SKM-1 (cell line): ENCODE results near the gene LRRK1.

ENCODE experiments used
- DNase-seq: peaks from one replicate; lab custom pipeline; 2025; ENCODE audit not compliant: unreplicated experiment; lab: John Stamatoyannopoulos, UW

LRRK1 gene

DNA sequence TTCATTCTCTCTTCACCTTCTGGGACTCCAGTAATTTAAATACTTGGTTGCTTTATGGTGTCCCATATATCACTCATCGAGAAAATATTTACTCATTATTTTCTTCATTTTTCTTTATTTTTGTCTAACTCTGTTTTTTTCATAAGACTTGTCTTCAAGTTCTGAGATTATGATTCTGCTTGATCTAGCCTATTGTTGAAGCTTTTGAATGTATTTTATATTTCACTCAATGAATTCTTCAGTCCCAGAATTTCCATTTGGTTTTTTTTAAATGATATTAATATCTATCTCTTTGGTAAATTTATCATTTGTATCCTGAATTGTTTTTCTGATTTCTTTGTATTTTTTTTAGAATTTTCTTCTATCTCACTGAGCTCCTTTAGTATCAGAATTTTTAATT, 117.0 kb downstream of the LRRK1 start:
- no peak for DNase-seq

DNA sequence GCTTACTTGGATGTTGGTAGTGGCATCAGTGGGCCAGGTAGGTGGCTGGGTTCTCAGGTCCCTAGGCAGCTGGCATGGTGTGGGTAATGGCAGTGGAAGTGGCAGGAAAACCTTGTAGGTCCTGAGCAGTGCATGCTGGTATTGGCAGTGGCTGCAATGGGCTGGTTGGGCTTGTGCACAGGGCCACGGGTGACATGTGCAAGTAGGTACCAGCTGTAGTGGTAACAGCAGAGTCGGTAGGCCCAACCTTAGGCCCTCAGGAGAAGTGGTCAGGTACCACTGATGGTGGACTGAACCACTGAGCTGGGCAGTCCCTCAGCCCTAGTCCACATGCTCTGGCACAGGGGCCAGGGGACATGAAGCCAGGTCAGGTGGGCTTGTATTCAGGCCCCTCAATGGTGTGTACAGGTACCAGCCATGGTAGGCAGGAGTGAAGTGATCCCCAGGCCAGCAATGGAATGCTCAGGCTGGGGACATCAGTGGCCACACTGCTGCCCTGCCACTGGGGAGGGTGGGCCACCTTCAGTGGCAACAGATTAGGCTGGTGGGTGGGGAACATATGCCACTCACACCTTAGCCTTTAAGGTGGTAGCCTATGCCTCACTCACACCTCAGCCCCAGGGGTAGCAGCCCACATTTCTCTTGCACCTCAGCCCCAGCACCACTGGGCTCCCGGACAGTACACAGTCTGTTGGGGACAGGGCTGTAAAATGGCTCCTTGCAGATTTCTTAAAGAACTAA, 118.1 kb downstream of the LRRK1 start:
- DNase-seq = no peak

DNA sequence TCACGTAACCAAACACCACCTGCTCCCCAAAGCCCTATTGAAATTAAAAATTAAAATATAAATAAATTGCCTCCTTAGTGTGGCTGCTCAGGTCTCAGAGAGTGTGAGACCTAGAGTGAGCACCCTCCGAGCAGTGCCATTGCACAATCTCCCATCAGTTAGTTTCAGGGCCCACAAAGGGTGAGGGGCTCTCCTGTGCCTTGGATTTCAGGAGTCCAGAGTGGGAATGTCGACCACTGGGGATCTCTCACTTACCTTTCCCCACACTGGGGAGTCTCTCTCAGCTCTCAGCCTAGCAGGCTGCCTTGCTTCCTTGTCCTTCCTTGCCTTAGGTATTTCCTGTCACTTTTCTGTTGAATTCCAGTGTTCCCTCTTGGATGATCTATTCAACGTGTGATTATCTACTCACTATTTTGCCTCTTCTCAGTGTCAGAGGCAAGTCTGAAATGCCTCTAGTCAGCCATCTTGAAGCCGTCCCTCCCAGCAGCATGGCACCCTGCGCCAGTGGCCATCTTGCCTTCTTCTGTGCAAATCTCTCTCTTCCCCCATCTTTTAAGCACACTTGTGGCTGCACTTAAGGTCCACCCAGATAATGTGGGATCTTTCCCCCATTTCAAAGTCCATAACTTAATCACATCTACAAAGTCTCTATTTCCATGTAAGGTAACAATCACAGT, 119.3 kb downstream of the LRRK1 start:
- no peak for DNase-seq

DNA sequence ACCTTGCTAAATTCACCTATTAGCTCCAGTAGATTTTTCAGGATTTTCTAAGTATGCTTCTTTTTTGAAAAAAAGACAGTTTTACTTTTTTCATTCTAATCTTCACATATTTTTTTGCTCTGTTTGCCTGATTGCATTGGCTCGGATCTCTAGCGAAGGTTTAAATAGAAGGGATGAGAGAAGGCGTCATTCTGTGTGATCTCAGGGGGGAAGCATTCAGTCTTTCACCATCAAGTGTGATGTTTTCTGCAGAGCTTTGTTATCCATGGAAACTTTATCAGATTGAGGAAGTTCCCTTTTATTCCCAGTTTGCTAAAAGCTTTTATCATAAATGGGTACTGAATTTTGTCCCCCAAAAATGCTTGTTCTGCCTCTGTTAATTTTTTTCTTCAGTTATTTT, 120.3 kb downstream of the LRRK1 start:
- DNase-seq = no peak

DNA sequence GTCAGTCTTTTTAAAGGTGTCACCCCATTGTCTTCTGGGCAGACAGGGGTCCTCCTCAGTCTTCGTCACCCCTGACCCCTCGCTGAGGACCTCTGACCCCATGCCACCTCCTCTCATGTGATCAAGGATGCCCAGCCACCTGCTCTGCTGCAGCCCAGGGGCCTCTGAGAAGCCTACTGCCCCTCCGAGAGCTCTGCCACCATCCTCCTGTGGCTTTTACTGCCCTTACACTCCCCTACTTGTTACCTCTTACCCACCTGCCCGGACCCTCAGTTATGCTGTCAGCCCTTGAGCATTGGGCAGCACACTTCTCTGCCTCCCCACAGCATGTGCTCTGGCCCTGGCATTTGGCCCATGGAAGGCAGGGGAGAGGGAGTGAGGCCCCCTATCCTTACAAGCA, 123.2 kb downstream of the LRRK1 start:
- no peak for DNase-seq

DNA sequence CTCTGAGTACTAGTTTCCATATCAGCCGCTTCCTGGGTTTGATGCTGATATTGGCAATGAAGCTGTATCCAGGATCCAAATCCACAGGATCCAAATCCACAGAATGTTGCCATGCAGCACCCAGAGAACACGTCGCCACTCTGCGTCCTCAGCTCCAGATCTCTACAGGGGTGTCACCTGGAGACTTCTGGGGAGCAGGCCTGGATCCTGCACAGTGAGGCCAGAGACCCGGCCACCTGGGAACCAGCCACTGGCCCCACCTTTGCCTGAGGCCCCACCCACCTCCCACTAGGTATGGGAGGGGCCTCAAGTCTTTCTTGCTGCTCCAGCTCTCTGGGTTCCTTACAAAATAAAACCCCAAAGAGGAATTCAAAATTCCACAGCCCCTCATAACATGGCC, 123.9 kb downstream of the LRRK1 start:
- no peak for DNase-seq

DNA sequence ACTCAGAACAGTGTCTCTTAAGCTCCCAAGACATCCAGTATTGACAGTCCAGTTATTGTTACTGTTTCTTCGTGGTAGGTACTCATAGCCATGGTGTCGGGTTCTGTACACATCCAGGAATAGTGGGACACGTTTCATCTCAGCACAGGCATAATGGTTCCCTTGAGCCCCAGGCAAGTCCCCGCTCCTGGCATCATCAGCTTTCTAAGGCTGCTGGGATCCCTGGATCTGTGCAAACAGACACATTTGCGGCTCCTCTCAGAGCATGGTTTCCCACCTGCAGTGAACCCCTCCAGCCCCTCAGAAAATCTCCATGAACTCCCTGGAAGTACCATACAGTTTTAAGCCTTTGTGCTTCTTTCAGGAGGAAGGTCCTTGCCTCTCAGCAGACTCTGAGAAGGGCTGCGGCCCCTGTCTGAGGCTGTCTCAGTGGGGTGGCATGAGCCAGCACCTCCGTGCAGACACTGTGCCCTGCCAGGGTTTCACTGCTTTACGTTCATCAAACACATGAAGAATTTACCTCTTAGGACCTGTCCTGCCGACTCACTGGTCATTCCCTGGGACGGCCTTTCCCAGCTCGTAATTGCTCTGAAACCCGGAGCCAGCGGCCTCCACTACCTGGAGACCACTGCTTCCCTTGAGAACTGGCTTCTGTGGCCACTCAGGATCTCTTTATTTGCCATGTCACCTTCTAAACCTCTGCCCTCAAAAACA, 124.9 kb downstream of the LRRK1 start:
- no peak for DNase-seq

DNA sequence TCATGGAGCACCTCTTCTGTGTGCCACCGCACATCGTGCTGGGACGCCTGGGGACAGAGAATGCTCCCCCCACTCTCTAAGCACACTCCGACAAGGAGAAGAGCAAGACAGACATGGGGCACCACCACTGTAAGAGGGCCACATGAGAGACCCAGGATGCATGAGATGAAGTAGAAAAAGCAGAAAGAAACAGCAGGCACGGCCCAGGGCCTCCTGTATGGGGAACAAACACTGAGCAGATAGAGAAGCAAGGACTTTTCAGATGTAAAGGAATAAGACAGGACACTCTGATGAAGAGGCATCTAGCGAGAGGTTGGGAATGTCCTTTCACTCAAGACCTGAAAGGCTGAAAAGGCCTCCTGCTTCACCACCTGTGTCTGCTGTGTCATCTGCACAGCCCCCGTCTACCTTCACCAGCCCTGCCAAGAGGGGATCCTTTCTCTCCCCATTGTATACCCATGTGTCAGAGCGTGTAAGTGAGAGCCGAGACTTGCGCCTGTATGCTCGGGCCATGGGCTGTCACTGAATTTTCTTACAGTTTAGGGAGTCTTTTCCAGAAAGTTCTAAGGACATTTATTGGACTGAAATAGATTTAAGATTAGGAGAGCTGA, 125.6 kb downstream of the LRRK1 start:
- no peak for DNase-seq

DNA sequence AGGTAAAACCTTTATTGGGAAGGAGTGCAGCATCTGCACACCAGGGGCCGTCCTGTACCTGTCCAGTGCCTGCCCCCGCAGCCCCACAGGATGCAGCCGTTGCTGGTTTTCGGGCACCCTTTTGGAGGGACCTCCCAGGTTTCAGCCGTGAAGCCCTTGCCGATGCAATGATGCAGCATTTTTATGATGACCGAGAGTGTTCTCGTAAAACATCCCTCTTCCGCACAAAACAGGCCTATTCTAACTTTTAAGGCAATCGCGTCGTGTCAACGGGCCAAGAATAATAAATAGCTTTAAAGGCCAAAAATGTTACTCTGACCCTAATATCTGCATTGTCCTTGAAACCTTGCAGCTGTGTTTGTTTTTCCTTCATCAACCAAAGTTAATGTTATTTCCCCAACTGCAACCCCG, 126.1 kb downstream of the LRRK1 start:
- no peak for DNase-seq

DNA sequence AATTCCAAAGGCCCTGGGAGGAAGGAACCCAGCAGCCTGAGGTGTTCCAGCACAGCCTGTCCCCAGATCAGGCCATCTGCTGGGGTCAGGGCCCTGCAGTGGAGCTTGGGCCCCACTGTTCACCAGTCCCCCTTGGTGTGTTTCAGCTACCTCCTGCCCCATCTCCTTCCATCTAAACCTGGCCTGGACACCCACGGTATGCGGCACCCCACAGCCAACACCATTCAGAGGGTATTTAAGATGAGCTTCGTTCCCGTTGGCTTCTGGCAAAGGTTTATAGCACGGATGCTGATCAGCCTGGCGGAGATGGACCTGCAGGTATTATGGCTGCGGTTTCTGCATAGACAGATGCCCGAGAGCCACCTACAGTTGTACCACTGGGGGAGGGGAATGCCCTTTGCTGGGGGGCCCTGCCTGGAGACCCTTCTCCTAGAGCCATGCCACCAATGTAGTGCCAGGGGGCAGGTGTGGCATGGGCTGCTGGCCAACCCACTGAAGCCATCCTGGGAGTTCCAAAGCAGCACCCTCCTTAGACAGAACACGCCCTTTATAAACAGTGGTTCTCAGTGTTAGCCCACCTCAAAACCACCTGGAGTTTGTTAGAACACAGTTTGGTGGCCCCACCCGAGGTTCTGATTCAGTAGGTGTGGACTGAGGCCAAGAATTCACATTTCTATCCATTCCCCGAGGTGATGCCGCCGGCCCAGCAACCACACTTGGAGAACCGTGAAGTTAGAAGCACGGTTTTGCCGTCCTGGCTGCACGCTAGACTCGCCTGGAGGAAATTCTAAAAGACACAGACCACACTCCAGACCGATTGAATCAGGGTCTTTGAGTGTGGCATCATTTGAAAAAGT, 126.9 kb downstream of the LRRK1 start:
- DNase-seq = no peak

DNA sequence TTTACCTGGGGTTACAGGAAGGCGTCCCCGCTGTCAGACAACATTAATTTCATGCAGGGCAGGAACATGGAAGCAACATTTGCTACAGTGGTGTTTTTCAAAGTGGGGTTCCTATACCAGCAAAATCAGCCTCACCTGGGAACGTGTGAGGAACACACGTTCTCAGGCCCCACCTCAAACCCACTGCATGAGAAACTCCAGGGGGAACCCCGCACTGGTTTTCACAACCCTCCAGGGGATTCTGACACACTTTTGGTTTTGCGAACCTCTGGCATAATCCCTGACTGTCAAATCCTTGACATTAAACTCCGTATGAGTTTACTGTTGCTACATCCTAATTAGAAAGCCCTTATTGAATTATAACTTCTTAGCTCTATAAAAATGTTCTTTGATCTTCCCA, 127.7 kb downstream of the LRRK1 start:
- no peak for DNase-seq

DNA sequence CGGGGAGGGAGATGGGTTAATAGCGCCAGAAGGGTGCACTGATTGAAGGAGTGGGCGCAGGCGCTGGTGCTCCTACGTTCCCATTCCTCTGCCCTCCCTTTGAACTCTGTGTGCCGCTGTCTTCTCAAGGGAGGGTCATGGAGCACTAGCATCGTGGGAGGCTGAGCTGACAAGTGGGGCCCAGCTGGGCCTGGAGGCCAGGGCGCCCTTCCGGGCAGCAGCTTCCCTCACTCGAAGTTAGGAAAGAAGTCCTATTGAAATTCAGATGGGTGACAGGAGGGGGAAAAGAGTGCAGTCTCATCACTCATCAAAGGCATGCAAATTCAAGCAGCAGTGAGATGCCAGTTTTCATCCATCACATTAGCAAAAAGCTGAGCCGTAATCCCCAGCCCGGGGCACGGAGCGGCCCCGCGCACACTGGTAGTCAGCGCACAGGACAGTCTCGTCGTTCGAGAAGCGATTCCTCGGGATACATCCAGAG, 128.2 kb downstream of the LRRK1 start:
- no peak for DNase-seq

DNA sequence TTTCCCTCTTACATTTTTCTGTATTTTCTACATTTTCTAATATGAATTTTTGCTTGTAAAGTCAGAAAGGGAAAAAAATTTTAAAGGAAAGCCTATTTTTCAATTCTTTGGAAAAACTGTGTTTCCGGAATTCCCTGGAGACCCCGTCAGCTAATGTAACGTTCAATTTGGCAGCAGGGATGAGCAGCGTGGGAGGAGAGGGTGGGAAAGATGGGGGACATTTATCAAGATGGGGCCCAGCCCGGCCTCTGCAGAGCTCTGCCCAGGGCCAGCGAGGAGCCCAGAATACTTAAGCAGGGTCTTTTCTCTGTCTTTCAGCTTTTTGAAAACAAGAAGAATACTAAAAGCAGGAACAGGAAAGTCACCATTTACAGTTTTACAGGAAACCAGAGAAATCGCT, 129.0 kb downstream of the LRRK1 start:
- no peak for DNase-seq

DNA sequence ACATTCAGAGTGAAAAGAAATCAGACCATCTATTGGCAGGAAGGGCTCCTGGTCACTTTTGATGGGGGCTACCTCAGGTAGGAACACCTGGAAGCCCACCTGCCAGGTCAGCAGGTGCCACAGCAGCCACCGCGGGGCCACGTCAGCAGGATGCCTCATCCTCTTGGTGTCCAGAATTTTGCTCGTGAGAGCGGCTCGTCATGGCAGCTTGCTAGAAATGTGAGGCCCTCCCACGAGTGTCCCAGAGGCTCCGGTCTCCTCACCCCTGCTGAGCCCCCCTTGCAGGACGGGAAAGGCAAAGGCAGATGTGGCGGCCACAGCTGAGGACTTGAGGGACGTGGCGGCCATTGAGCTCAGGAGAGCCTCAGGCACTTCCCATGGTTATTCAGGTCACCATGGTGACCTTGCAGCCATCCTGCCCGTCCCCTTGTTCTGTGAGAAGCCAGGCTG, 129.4 kb downstream of the LRRK1 start:
- DNase-seq = no peak

DNA sequence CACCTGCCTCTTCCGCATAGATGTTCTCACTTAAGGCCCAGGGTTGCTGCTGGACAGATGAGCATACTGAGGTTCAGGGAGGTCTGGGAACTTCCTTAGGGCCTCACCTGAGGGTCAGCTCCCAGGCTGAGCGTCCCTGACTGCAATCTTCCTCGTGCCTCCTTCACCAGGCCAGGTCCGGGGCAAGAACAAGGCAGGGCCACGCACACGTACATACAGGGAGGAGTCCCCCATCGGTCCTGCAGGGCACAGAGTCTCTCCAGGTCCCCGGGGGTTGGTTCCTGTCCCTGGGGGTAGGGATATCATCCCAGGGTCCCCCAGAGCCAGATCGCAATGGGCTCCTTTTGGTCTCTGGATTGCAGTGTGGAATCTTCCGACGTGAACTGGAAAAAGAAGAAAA, 130.1 kb downstream of the LRRK1 start:
- DNase-seq = no peak

DNA sequence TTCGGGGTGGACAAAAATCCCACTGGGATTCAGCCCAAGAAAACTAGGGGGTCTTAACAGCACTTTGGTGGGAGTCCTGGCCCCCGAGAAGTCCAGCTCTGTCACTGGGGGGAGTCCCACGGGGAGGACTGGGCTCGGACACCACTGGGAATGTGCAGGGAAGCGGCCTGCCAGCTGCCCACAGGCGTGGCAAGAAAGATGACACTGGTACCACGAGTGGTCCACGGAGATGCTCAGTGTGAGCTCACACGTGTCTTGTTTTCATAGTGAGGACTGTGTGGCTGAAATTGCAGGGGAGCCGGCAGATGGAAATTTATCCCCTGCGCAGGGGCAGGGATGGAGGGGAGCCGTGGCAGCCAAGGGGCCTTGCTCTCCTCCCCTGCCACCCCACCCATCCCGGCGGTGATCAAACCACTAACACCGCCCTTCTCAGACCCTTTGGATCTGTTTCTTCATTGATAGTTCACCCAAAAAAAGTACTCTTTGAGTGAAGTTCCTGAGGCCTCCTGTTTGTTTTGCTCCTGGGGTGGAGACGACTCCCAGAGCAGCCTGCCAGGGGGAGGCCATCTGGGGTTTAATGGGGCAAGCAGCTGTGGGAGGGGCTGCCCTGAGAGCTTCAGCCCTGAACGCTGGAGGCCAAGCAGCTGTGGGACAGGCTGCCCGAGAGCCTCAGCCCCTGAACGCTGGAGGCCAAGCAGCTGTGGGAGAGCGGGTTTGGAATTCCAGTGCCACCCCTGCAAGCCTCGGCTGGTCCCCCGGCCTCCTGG, 130.9 kb downstream of the LRRK1 start:
- no peak for DNase-seq

DNA sequence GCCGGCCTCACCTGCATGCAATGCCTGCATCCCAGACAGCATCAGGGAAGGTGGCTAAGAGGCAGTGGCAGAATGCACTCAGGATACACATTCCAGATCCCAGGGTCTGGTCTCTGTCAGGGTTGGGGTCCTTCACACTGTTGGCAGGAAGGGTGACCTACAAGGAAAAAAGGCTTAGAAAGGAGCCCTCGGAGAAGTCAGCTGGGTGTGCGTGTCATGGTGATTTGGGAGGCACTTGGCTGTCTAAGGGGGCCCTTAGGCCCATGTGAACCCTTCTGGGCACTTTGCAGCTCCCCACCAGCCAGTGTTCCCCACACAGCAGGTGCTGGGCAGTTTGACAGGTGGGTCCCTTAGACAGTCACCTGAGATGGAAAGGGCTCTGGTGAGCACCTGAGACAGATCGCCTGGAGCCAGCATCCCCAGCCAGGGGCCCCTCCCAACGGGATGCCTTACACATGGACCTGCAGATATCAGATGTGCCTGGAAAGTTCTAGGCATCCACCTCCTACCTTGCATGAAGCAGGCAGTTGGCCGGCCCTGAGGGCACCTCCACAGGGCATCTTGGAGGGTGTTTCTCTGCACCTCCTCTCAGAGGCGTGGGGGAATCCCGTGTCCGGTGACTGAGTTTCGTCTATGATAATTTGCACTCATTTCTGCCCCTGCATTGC, 131.6 kb downstream of the LRRK1 start:
- no peak for DNase-seq

DNA sequence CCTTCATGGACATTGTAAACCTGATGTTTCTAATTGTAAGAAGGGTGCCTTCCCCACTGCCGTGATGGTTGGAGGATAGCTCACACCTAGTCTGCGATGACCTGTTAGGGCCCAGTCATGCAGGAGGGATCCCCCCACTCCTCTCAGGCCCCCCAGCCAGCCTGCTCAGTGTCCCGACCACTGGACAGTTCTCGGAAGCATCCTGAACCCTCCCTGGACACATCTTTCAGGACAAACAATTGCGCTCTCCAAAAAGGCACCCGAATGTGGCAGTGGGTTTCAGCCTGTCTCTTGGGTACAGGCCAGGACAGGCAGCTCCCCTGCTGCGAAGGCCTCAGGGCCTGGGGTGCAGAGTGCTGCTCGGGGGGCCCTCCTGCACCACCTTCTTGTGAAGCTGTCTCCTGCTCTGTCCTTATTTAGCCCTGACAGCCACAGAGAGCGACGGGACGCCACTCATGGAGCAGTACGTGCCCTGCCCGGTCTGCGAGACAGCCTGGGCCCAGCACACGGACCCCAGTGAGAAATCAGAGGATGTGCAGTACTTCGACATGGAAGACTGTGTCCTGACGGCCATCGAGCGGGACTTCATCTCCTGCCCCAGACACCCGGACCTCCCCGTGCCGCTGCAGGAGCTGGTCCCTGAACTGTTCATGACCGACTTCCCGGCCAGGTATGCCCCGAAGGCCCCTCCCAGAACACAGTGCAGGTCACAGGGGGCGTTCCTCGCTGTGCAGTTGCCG, 132.3 kb downstream of the LRRK1 start:
- DNase-seq = no peak
